H1 (cell line): ENCODE results near the gene NID1. TPM values are rescaled to one million over a fixed set of nuclear protein-coding genes. Genes with fewer than 3 reads are reported as not detected.

Experiments used
- ATF2 ChIP-seq: IDR thresholded peaks from 2 replicates; pipeline ENCODE4 v1.6.1; 2012; ENCODE audit warnings: low read length, inconsistent platforms
- CBX8 ChIP-seq: fragments of 300-800, 300-1000 bp; sonication (generic); IDR thresholded peaks from 2 replicates; pipeline ENCODE4 v1.7.1; 2016; ENCODE audit warnings: low read depth, low read length, borderline replicate concordance
- CHD7 ChIP-seq: fragments of 300-600 bp; sonication (generic); IDR thresholded peaks from 2 replicates; pipeline ENCODE4 v1.7.1; 2012; ENCODE audit warnings: low read length, moderate library complexity, mild to moderate bottlenecking, inconsistent platforms; ENCODE audit not compliant: insufficient replicate concordance
- CREB1 ChIP-seq: IDR thresholded peaks from 2 replicates; pipeline ENCODE4 v1.6.1; 2012; ENCODE audit warnings: inconsistent platforms
- KDM4A ChIP-seq: IDR thresholded peaks from one replicate; pipeline ENCODE4 v1.7.1; 2012; ENCODE audit warnings: low read depth, mild to moderate bottlenecking, moderate library complexity, low read length, inconsistent platforms; ENCODE audit not compliant: severe bottlenecking
- PHF8 ChIP-seq: fragments of 200-600 bp; sonication (generic); conservative IDR thresholded peaks from 2 replicates; pipeline ENCODE4 v1.7.1; 2012; ENCODE audit warnings: low read depth, mild to moderate bottlenecking, inconsistent platforms, low read length, moderate library complexity
- POLR2A ChIP-seq, 2 experiments: IDR thresholded peaks; 1 replicate in 1 of 2; 2 replicates in 1 of 2; pipeline ENCODE4 v1.6.1; 2011; ENCODE audit warnings: low read depth in 2 of 2, low read length in 2 of 2, mild to moderate bottlenecking in 2 of 2; ENCODE audit errors: control extremely low read depth in 1 of 2
- RNF2 ChIP-seq: fragments of 200-900, 300-1000 bp; sonication (generic); IDR thresholded peaks from 2 replicates; pipeline ENCODE4 v1.7.1; 2016; ENCODE audit warnings: borderline replicate concordance, low read depth, mild to moderate bottlenecking, antibody characterized with exemption, low read length; ENCODE audit not compliant: poor library complexity, severe bottlenecking; ENCODE audit errors: missing control alignments
- USF2 ChIP-seq: IDR thresholded peaks from 2 replicates; pipeline ENCODE4 v1.6.1; 2011; ENCODE audit warnings: low read length, improper control_type of control experiment
- polyA plus RNA-seq, 7 experiments: library from polyadenylated mRNA; depleted of rRNA in 3 of 7; stranded (reverse) in 5 of 7; unstranded in 2 of 7; fragments of >200 nt in 5 of 7; fragments of 200-250 nt in 2 of 7; gene quantifications; 1 replicate in 5 of 7; 2 replicates in 1 of 7; 4 replicates in 1 of 7; pipeline versions ENCODE4 v1.2.1 to v1.2.3, GENCODE V29; 2011 to 2013; ENCODE audit warnings: missing spikeins in 2 of 7, mixed read lengths in 2 of 7
- total RNA-seq: library from RNA; stranded (reverse); fragmentation: NEBNext Ultra II Directional; extraction: Animal tissue kit (Norgen Biotek cat#: 25700); gene quantifications from 2 replicates; pipeline ENCODE4 v1.2.1, GENCODE V29; 2021

Gene NID1
- total and polyA plus RNA-seq, 2 of the 8 experiments (the other 6 are each of a cell fraction or from before 2014, with no cell fraction given) = 20.9 to 25.4 TPM

GRCh38 chr1:235951661-235952060, 113.2 kb downstream of the NID1 start (continued):
- TF ChIP-seq CHD7 = no peak
- TF ChIP-seq ATF2 = no peak
- TF ChIP-seq PHF8 = no peak
- TF ChIP-seq CREB1 = no peak
- no peak for TF ChIP-seq USF2
- TF ChIP-seq KDM4A = no peak
- no peak for TF ChIP-seq RNF2
- no peak for TF ChIP-seq CBX8
- no peak for TF ChIP-seq POLR2A (IDR thresholded peaks at IDR 0.05; ENCODE audit: control extremely low read depth in 1 of 2, low read depth in 2 of 2, low read length in 2 of 2)
